HG03045 (cell line): ENCODE measurements around the gene RIPK1.
"Not testable (repeated sequence)": the region's sequence is repeated elsewhere in the genome, so short reads cannot be mapped to it uniquely, and the experiment has no call there.

Experiments used
- ATAC-seq: cut with Tn5 transposase; IDR thresholded peaks from one replicate; pipeline ENCODE4 v1.9.1; 2021; ENCODE audit warnings: mild to moderate bottlenecking, moderate library complexity; ENCODE audit not compliant: unreplicated experiment

Gene RIPK1

DNA sequence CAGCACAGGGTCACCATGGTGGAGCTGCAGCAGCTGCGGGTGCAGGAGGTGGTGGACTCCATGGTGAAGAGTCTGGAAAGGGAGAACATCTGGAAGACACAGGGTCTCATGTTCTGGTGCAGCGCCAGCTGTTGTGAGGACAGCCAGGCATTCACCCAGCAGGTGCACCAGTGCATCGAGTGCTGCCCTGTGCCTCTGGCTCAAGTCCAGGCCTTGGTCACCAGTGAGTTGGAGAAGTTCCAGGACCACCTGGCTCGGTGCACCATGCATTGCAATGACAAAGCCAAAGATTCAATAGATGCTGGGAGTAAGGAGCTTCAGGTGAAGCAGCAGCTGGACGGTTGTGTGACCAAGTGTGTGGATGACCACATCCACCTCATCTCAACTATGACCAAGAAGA is 22.9 kb upstream of the RIPK1 start:
- ATAC-seq: no peak

DNA sequence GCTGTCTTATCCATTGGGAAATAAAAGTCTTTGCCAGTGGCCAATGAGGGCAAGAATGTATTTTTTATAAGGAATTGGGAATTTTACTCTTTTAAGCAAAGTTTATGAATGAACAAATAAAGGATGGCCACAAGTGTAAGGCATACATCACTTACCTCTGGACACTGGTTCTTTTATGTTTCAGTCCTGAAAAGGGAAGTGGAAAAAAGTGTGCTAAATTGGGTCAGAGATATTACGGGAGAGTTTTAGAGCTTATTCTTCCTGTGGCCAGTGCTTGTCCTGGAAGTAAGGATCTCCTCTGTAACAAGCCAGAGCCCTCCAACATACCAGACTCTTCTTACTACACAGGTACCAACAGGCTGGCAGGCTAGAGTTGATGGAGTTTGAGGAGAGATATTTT is 22.5 kb upstream of the RIPK1 start:
- ATAC-seq: no peak

DNA sequence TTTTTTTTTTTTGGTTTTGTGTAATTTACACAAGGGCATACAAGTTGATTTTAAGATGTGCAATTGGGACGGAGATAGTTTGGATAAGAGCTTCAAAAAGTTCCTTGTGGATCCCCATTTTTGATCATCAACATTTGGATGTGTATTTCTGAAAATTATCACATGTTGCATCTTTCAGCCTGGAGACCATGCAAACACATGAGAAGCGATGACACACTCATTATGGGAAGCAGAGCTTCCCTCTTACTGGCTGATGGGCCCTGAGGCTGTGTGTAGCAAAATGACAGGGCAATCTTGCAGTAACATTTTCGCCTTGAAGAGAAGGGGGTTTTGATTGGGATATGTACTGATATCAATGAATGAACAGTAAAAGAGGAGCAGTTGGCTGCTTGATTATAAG is 22.0 kb upstream of the RIPK1 start:
- no peak for ATAC-seq

GRCh38 chr6:3048009-3048408 is 20.3 kb upstream of the RIPK1 start:
- ATAC-seq: not testable (repeated sequence)

GRCh38 chr6:3052481-3053230 is 15.6 kb upstream of the RIPK1 start:
- ATAC-seq: no peak

- no peak for ATAC-seq
These were observed 15.1 kb upstream of the RIPK1 start for GRCh38 chr6:3053231-3053508.

GRCh38 chr6:3054229-3055157 is 13.8 kb upstream of the RIPK1 start:
- not testable (repeated sequence) for ATAC-seq

DNA sequence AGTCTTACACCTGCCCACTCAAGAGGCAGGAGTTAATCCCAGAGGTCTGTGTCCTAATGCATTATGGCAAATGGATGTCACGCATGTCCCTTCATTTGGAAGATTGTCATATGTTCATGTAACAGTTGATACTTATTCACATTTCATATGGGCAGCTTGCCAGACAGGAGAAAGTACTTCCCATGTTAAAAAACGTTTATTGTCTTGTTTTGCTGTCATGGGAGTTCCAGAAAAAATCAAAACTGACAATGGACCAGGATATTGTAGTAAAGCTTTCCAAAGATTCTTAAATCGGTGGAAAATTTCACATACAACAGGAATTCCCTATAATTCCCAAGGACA is 13.2 kb upstream of the RIPK1 start:
- not testable (repeated sequence) for ATAC-seq

- ATAC-seq: no peak
These were observed 11.1 kb upstream of the RIPK1 start for GRCh38 chr6:3057063-3057770.

DNA sequence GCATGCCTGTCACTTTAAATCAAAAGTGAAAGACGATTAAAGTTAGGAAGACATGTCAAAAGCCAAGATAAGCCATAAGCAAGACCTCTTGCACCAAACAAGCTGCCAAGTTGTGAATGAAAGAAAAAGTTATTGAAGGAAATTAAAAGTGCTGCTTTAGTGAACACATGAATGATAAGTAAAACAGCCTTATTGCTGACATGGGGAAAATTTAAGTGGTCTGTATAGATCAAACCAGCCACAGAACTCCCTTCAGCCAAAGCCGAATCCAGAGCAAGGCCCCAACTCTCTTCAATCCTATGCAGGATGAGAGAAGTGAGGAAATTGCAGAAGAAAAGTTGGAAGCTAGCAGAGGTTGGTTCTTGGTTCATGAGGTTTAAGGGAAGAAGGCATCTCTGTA is 9.3 kb upstream of the RIPK1 start:
- no peak for ATAC-seq

DNA sequence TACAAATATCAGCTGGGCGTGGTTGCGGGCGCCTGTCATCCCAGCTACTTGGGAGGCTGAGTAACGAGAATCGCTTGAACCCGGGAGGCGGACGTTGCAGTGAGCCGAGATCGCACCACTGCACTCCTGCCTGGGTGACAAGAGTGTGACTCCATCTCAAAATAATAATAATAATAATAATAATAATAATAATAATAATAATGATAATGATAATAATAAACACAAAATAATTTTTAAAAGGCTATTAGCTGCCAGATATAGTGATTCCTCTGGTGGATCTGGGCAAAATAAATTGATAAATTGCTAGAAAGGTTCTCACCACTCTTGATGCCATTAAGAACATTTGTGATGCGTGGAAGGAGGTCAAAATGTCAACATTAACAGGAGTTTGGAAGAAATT is 8.2 kb upstream of the RIPK1 start:
- not testable (repeated sequence) for ATAC-seq

DNA sequence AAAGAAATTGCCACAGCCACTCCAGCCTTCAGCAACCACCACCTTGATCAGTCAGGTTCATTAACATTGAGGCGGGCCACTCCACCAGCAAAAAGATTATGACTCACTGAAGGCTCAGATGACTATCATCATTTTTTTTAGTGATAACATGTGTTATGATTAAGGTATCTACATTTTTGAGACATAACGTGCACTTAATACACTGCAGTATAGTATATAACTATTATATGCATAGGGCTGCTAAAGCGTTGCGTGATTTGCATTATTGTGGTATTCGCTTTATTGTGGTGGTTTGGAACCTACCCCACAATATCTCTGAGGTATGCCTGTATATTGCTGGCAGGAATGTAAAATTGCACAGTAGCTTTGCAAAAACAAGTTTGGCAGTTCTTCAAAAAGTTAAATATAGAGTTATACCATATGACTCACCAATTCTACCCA is 6.8 kb upstream of the RIPK1 start:
- ATAC-seq: no peak

GRCh38 chr6:3063340-3063732 is 5.0 kb upstream of the RIPK1 start:
- not testable (repeated sequence) for ATAC-seq

- peak; percentile 80 for ATAC-seq
These were observed 4.3 kb upstream of the RIPK1 start for GRCh38 chr6:3063733-3064700.

DNA sequence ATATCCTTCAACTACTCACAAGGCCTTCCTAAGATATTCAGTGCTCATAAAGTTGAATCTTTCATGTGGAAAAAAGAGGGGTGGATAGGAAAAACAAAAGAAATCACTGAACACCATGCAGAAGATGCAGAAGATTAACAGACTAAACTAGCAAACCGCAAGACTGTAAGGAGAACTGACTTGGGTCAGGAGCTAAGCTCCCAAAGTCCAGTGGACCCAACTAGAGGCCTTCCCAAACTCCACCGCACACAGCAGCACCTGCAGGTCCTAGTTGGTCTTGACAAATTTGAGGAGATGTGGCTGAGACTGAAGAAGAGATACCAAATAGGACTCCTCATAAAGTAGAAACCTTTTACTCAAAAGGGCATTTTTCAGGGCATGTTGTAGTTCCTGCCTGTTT is 3.3 kb downstream of the RIPK1 start:
- ATAC-seq: no peak

GRCh38 chr6:3072798-3073197 is 4.5 kb downstream of the RIPK1 start:
- no peak for ATAC-seq

DNA sequence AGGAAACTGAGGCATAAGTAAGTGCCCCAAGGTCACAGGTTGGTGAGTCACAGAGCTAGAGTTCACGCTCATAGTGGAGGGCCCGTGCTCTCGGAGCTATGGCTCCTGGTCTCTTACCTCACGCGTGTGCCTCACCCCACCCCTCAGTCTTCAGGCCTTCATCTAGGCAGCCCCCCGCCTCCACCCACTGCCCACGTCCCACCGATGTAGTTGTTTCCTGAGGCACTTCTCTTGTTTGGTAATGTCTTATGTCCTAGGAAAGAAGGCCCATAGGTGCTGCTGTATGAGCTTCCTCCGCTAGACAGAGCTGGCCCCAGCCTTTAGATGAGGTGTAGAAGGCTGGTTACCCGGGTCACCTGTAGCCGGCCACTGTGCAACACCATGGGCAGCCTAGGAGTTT is 5.1 kb downstream of the RIPK1 start:
- ATAC-seq: no peak

DNA sequence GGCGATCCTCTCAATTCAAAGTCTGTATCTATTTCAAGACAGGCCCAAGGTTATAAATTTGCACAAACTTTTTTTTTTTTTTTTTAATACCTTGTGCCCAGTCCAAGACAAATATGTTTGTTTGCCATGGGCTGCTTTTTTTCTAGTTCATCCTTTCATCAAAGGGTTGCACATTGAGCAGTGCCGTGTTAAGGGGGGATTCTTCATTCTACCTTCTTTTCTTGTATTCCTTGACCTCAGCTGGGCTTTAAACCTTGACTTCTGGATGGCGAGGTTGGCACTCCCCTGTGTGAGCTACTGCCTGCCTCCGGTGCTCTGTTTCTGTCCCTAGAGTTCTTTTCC is 7.4 kb downstream of the RIPK1 start:
- ATAC-seq: no peak

GRCh38 chr6:3076320-3076719 is 8.0 kb downstream of the RIPK1 start:
- no peak for ATAC-seq

GRCh38 chr6:3077430-3077829 is 9.1 kb downstream of the RIPK1 start:
- no peak for ATAC-seq

- not testable (repeated sequence) for ATAC-seq
These were observed 10.7 kb downstream of the RIPK1 start for GRCh38 chr6:3078952-3079351.
